Heart right ventricle (tissue), 16 donors: ENCODE measurements around the gene CERS4. TPM values are rescaled to one million over a fixed set of nuclear protein-coding genes. Genes with fewer than 3 reads are reported as not detected.
"Not testable (repeated sequence)": the region's sequence is repeated elsewhere in the genome, so short reads cannot be mapped to it uniquely, and the experiment has no call there.

ENCODE experiments used
- ATAC-seq, 8 donors: fragments of 200-7000 bp; cut with Tn5 transposase; one replicate each; pipeline ENCODE4 v1.9.1; 2020; ENCODE audit warnings: mild to moderate bottlenecking in 8 of 8, moderate library complexity in 8 of 8, moderate number of reproducible peaks in 1 of 8
- DNase-seq, 2 donors: peaks; one replicate each; pipeline ENCODE4 v3.0.0-alpha.2; 2020
- H3K27ac ChIP-seq, 10 donors: fragments of 200-600 bp; sonication (generic) in 2 of 10; one replicate each; pipeline versions ENCODE4 v1.5.0 to v1.8.0; 2020 to 2022; ENCODE audit warnings: mild to moderate bottlenecking in 3 of 10
- H3K27me3 ChIP-seq, 7 donors: fragments of 200-600 bp; one replicate each; pipeline ENCODE4 v1.8.0; 2021 to 2022; ENCODE audit warnings: mild to moderate bottlenecking in 2 of 7
- H3K36me3 ChIP-seq, 9 donors: fragments of 200-600 bp; sonication (generic) in 1 of 9; one replicate each; pipeline versions ENCODE4 v1.5.0 to v1.8.0; 2020 to 2022; ENCODE audit warnings: mild to moderate bottlenecking in 2 of 9
- H3K4me1 ChIP-seq, 9 donors: fragments of 200-600 bp; sonication (generic) in 1 of 9; one replicate each; pipeline versions ENCODE4 v1.5.0 to v1.8.0; 2020 to 2022; ENCODE audit warnings: mild to moderate bottlenecking in 4 of 9
- H3K4me3 ChIP-seq, 10 donors: fragments of 200-600 bp; sonication (generic) in 2 of 10; one replicate each; pipeline versions ENCODE4 v1.5.0 to v1.8.0; 2020 to 2022; ENCODE audit warnings: mild to moderate bottlenecking in 7 of 10, moderate library complexity in 2 of 10
- H3K9me3 ChIP-seq, 11 donors: fragments of 200-600 bp in 10 of 11; sonication (generic) in 2 of 11; one replicate each; pipeline versions ENCODE4 v1.5.0 to v1.8.0; 2013 to 2022; ENCODE audit warnings: mild to moderate bottlenecking in 2 of 11, control low read depth in 1 of 11, moderate library complexity in 1 of 11
- WGBS, 2 donors: extraction: QIAGEN DNeasy Blood & Tissue Kit; methylation state at CpG; one replicate each; pipeline ENCODE4 v1.1.7; 2013; ENCODE audit warnings: inconsistent platforms in 1 of 2; 5-methylcytosine and 5-hydroxymethylcytosine counted together
- intact Hi-C, 10 donors: fragments of 100-400 bp; cut with DNase I; formaldehyde crosslinking; loops; one replicate each; pipeline versions ENCODE4 v1.11.1 to v1.14.2; 2022
- polyA plus RNA-seq, 2 donors: library from polyadenylated mRNA; stranded (reverse); fragments of 200-250 nt; gene quantifications; one replicate each; pipeline ENCODE4 v1.2.3, GENCODE V29; 2013
- total RNA-seq, 10 donors: library from RNA; stranded (reverse); fragmentation: NEBNext Ultra II Directional in 3 of 10; extraction: Animal tissue kit (Norgen Biotek cat#: 25700) in 3 of 10; gene quantifications; one replicate each; pipeline versions ENCODE4 v1.2.1 to v1.2.4, GENCODE V29; 2021 to 2023
- TF ChIP-seq, protein P1 (sequence below), 9 donors: fragments of 200-600 bp; sonication (generic) in 2 of 9; IDR thresholded peaks; one replicate each; pipeline versions ENCODE4 v1.5.0 to v1.8.0; 2021 to 2022; ENCODE audit warnings: antibody characterized with exemption in 9 of 9, mild to moderate bottlenecking in 5 of 9, moderate library complexity in 1 of 9
- donor health status: Arrhythmogenic right ventricular cardiomyopathy.
- donor health status: ischemic (EF 13 %, LVEDD 7.1; RV severe dilation, severe dysfunction).
- donor health status: healthy with polysubstance abuse.
- donor health status: DM: no; HTN: yes; CAD: no.
- donor health status: DM: no; HTN: no; CAD: no.
- donor health status: ischemic (EF 25% LVEDD 6.9; RV normal size, moderate dysfunction).
- donor health status: ischemic (EF 25% LVEDD 5.7; RV mildly dilated, moderate dysfunction).
- donor health status: healthy.
- donor health status: DM: yes; HTN: yes; CAD: no.
- donor health status: Ischemic cardiomyopathy.
- donor health status: ischemic (EF 35%, LVEDD 5.7; RV mildly dilated, moderate dysfunction).
- donor health status: nonischemic (EF 11% LVEDD 7.7; RV severe dilation, severe dysfunction).
- donor health status: DM: yes; HTN: yes; CAD: no.
- donor health status: PGD.
- donor health status: ischemic (EF 29% LVEDD 5.4; RV normal size, mild dysfunction).
- donor health status: nonischemic (EF 23%, LVEDD 6.1; RV moderate dilation, normal function).

Gene CERS4
- total and polyA plus RNA-seq, 12 donors: 13.9 to 28.9 (median 17.9) TPM

DNA sequence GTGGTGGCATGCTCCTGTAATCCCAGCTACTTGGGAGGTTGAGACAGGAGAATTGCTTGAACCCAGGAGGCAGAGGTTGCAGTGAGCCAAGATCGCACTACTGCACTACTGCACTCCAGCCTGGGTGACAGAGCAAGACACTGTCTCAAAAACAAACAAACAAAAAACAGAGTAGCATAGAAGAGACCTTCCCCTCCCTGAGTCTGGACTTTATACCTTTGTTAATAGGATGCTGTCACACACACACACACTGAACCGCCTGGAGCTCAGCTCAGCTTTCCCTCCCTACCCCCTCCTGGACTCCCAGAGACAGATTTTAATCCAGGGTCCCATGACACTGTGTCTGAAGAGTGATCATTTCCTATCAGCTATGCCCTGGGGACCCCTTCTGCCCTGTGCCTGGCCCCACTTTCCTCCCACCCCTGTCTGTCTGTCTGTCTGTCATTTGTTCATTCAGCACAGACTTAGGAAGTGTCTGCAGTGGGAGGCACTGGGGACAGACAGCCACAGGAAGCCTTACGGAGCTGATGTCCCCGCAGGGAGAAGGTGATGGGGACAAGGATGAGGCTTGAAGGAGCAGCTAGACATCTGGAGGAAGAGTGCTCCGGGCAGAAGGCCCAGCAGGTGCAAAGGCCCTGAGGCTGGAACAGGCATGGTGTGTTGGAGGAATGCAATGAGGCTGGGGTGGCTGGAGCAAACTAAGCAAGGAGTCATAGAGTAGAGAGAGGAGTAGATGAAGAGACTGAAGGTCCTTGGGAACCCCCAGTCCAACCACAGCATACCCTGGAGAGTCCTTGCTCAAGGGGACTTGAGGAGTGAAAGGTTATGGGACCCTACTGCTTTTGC is 4.9 kb downstream of the CERS4 start:
- no peak for ATAC-seq
- intact Hi-C loops: no loop called here
- 76 to 83% methylated on average over 5 of the region's 5 CpGs for WGBS, 2 donors
- DNase-seq: no peak
- H3K9me3 ChIP-seq: no peaks in the 10 kb centered on the region
- peaks cover 0 to 11% (median 0%) of the 10 kb centered on the region in 7 donors for H3K27me3 ChIP-seq
- H3K36me3 ChIP-seq: peaks cover 0 to 3% (median 0%) of the 10 kb centered on the region in 9 donors
- H3K27ac ChIP-seq: no peak overlapping the region
- no peak overlapping the region for H3K4me3 ChIP-seq
- TF ChIP-seq, protein P1, sequence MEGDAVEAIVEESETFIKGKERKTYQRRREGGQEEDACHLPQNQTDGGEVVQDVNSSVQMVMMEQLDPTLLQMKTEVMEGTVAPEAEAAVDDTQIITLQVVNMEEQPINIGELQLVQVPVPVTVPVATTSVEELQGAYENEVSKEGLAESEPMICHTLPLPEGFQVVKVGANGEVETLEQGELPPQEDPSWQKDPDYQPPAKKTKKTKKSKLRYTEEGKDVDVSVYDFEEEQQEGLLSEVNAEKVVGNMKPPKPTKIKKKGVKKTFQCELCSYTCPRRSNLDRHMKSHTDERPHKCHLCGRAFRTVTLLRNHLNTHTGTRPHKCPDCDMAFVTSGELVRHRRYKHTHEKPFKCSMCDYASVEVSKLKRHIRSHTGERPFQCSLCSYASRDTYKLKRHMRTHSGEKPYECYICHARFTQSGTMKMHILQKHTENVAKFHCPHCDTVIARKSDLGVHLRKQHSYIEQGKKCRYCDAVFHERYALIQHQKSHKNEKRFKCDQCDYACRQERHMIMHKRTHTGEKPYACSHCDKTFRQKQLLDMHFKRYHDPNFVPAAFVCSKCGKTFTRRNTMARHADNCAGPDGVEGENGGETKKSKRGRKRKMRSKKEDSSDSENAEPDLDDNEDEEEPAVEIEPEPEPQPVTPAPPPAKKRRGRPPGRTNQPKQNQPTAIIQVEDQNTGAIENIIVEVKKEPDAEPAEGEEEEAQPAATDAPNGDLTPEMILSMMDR (IDR thresholded peaks at IDR 0.05): no peak
- H3K4me1 ChIP-seq: peaks cover 0 to 18% (median 12%) of the 10 kb centered on the region in 9 donors

DNA sequence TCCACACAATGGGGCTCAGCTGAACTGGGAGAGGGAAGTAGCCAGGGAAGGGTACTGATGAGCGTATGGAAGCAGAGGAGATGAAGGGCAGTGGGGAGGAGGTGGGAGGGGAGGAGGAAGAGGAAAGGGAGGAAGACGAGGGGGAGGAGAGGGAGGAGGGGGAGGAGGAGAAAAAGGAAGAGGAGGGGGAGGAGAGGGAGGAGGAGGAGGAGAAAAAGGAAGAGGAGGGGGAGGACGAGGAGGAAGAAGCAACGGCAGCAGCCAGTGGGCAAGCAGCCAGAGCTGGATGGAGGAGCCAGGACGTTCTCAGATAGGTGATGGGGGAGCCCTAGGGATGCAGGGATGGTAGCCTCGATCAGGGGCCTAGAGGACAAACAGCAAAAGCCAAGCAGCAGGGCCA is 5.6 kb downstream of the CERS4 start:
- peaks cover 0 to 7% (median 0%) of the 10 kb centered on the region in 7 donors for H3K27me3 ChIP-seq
- no peak overlapping the region for H3K27ac ChIP-seq
- H3K4me3 ChIP-seq: no peak overlapping the region
- TF ChIP-seq, protein P1 (IDR thresholded peaks at IDR 0.05): no peak
- intact Hi-C loops: no loop called here
- no peak for DNase-seq
- 23 to 25% methylated on average over 6 of the region's 6 CpGs for WGBS, 2 donors
- peaks cover 0 to 3% (median 0%) of the 10 kb centered on the region in 9 donors for H3K36me3 ChIP-seq
- ATAC-seq: no peak
- H3K9me3 ChIP-seq: no peaks in the 10 kb centered on the region
- peaks cover 0 to 18% (median 8%) of the 10 kb centered on the region in 9 donors for H3K4me1 ChIP-seq

DNA sequence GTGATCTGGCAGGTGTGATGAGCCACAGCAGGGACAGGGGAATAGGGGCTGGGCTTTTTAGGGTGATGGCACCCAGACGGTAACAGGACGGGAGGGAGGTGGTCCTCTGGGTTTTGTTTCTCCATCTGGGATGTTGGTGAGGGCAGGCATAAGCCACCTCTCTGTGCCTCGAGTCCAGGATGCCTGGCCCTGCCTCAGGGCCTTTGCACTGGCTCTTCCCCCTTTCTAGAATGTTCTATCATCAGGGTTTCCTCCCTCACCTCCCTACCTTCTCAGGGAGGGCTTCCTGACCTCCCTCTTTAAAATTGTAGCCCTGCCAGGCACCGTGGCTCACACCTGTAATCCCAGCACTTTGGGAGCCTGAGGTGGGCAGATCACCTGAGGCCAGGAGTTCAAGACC is 6.6 kb downstream of the CERS4 start:
- intact Hi-C loops: no loop called here
- Histone ChIP-seq H3K4me3 (no peak overlapping the region), H3K4me1 (peaks cover 0 to 12% (median 0%) of the 10 kb centered on the region in 9 donors), H3K9me3 (no peaks in the 10 kb centered on the region), H3K27me3 (no peaks in the 10 kb centered on the region), H3K27ac (no peak overlapping the region), H3K36me3 (peaks cover 0 to 3% (median 0%) of the 10 kb centered on the region in 9 donors)
- 93 to 94% methylated on average over 4 of the region's 4 CpGs for WGBS, 2 donors
- DNase-seq (no peak), ATAC-seq (no peak)
- TF ChIP-seq, protein P1 (IDR thresholded peaks at IDR 0.05): no peak

DNA sequence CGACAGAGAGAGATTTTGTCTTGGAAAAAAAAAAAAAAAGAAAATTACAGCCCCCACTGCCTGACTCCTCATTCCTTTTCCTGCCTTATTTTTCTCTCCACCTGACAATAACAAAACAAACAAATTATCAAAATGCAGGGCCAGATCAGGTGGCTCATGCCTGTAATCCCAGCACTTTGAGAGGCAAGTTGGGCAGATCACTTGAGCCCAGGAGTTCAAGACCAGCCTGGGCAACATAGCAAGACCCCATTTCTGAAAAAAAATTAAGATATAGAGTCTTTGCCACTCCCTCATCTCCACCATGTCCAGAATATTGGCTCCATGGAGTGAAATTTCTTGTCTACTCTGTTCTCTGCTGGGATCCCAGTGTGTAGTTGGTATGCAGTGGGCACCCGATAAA is 7.2 kb downstream of the CERS4 start:
- H3K9me3 ChIP-seq: no peaks in the 10 kb centered on the region
- 46 to 58% methylated on average over 2 of the region's 2 CpGs for WGBS, 2 donors
- peaks cover 0 to 3% (median 0%) of the 10 kb centered on the region in 9 donors for H3K36me3 ChIP-seq
- peaks cover 0 to 7% (median 0%) of the 10 kb centered on the region in 9 donors for H3K4me1 ChIP-seq
- ATAC-seq: no peak
- TF ChIP-seq, protein P1 (IDR thresholded peaks at IDR 0.05): no peak
- H3K27ac ChIP-seq: no peak overlapping the region
- H3K27me3 ChIP-seq: no peaks in the 10 kb centered on the region
- no peak overlapping the region for H3K4me3 ChIP-seq
- DNase-seq: no peak
- intact Hi-C loops: no loop called here

DNA sequence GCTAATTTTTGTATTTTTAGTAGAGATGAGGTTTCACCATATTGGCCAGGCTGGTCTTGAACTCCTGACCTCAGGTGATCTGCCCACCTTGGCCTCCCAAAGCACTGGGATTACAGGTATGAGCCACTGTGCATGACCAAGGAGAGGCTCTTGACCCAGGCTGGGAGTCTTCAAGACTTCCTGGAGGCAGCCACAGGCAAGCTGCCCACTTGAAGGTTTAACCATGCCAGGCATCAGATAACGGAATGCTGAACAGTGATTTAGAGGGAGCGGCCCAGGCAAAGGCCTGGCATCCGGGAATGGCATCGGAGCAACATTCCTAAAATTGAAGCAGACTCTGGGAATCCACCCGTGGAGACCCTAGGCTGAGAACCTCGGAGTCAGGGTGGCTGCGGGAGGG is 9.0 kb downstream of the CERS4 start:
- H3K4me1 ChIP-seq, H3K27me3 ChIP-seq, ATAC-seq, DNase-seq, H3K9me3 ChIP-seq, intact Hi-C loops, H3K4me3 ChIP-seq, H3K27ac ChIP-seq, H3K36me3 ChIP-seq: not testable (repeated sequence)
- WGBS, 2 donors: 73 to 79% methylated on average over 7 of the region's 7 CpGs
